ENCODE data around the gene KCTD19. TPM values are rescaled to one million over a fixed set of nuclear protein-coding genes. Genes with fewer than 3 reads are reported as not detected.
A peak's percentile ranks its signal among the peaks of the same experiment; 100 is the strongest.

Gene KCTD19
- total and polyA plus RNA-seq, 8 donors, result 0.09 to 0.70 (median 0.49) TPM; not detected in 2

- no peak for ATAC-seq
- DNase-seq, result no peak
- WGBS, 2 donors, result 49 to 53% methylated on average over 2 of the region's 2 CpGs
- Histone ChIP-seq H3K36me3 (no peaks in the 10 kb centered on the region), H3K4me1 (no peaks in the 10 kb centered on the region), H3K27me3 (no peaks in the 10 kb centered on the region), H3K4me3 (no peak overlapping the region), H3K9me3 (no peaks in the 10 kb centered on the region), H3K27ac (no peak overlapping the region)
- intact Hi-C loops (cut with DNase I), result no loop called here
- no peak for TF ChIP-seq CTCF (IDR thresholded peaks at IDR 0.05)
- FAIRE-seq, result no peak
Measured at GRCh38 chr16:67339453-67339852, 12.9 kb upstream of the KCTD19 start.

GRCh38 chr16:67336648-67337047 lies 10.1 kb upstream of the KCTD19 start:
- Histone ChIP-seq H3K36me3 (no peaks in the 10 kb centered on the region), H3K27ac (no peak overlapping the region), H3K4me1 (no peaks in the 10 kb centered on the region), H3K27me3 (no peaks in the 10 kb centered on the region), H3K4me3 (no peak overlapping the region), H3K9me3 (no peaks in the 10 kb centered on the region)
- FAIRE-seq, result no peak
- intact Hi-C loops (cut with DNase I), result no loop called here
- WGBS, 2 donors, result 84 to 87% methylated on average over 1 of the region's 1 CpG
- ATAC-seq, result no peak
- no peak for TF ChIP-seq CTCF (IDR thresholded peaks at IDR 0.05)
- no peak for DNase-seq

- FAIRE-seq (no peak), ATAC-seq (no peak)
- WGBS, 2 donors, result 57 to 67% methylated on average over 1 of the region's 1 CpG
Measured at GRCh38 chr16:67336116-67336515, 9.6 kb upstream of the KCTD19 start.

GRCh38 chr16:67333315-67333714 lies 6.8 kb upstream of the KCTD19 start:
- Histone ChIP-seq H3K4me3 (no peak overlapping the region), H3K9me3 (no peaks in the 10 kb centered on the region), H3K4me1 (no peaks in the 10 kb centered on the region), H3K27me3 (no peaks in the 10 kb centered on the region), H3K36me3 (no peaks in the 10 kb centered on the region), H3K27ac (no peak overlapping the region)
- no peak for DNase-seq
- TF ChIP-seq CTCF (IDR thresholded peaks at IDR 0.05), result no peak
- FAIRE-seq, result no peak
- intact Hi-C loops (cut with DNase I), result no loop called here
- ATAC-seq, result peak in 1 of 4 donors; percentile 65
- WGBS, 2 donors, result 76 to 79% methylated on average over 2 of the region's 2 CpGs

More at GRCh38 chr16:67336116-67336515, 9.6 kb upstream of the KCTD19 start:
- intact Hi-C loops (cut with DNase I), result no loop called here
- TF ChIP-seq CTCF (IDR thresholded peaks at IDR 0.05), result no peak
- no peak for DNase-seq
- H3K36me3 ChIP-seq, result no peaks in the 10 kb centered on the region
- no peak overlapping the region for H3K4me3 ChIP-seq
- no peaks in the 10 kb centered on the region for H3K4me1 ChIP-seq
- no peaks in the 10 kb centered on the region for H3K27me3 ChIP-seq
- H3K9me3 ChIP-seq, result no peaks in the 10 kb centered on the region
- no peak overlapping the region for H3K27ac ChIP-seq

GRCh38 chr16:67329901-67330300 lies 3.4 kb upstream of the KCTD19 start:
- DNase-seq (no peak), FAIRE-seq (no peak), ATAC-seq (no peak)
- Histone ChIP-seq H3K27me3 (no peaks in the 10 kb centered on the region), H3K4me1 (peaks cover 0 to 6% (median 0%) of the 10 kb centered on the region in 3 donors), H3K36me3 (no peaks in the 10 kb centered on the region), H3K9me3 (no peaks in the 10 kb centered on the region), H3K4me3 (no peak overlapping the region), H3K27ac (no peak overlapping the region)
- intact Hi-C loops (cut with DNase I), result no loop called here
- TF ChIP-seq CTCF (IDR thresholded peaks at IDR 0.05), result no peak
- WGBS, 2 donors, result 42 to 46% methylated on average over 5 of the region's 5 CpGs

All from pancreas (tissue), 10 donors.